ENCODE measurements around the gene CYFIP2.
A peak's percentile ranks its signal among the peaks of the same experiment; 100 is the strongest.

Gene CYFIP2

DNA sequence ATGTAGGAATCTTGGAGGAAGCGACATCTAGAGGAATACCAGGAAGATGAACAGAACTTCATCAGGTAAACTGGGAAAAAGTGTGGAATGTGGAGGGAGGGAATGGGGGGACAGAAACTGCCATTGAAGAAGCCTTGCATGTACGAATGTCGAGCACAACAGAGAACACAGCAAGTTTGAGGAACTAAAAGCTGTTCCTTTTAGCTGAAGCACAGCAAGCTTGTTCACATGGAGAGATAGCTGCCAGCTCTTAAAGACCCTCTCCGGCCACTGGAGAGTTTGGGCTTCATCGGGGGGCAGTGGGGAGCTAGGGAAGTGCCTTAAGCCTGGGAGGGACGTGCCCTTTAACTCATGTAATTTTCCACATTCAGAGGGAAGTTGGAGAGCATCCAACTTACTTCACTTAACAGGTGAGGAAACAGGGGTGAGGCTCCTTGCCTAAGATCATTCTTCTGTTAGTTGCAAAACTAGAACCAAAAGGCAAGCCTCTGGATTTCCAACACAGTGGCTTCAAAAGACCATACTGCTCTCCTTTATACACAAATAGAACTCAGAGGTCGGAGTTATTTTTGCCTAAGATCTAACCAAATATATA lies 2.3 kb upstream of the CYFIP2 start:
- H3K4me2 ChIP-seq = no peak overlapping the region
- H3K36me3 ChIP-seq (ENCODE audit: insufficient read depth) = no peaks in the 10 kb centered on the region
- no peak overlapping the region for H2AFZ ChIP-seq (ENCODE audit: low read depth)
- no peak overlapping the region for H3K4me3 ChIP-seq (IDR thresholded peaks at IDR 0.05; ENCODE audit: insufficient read depth, low read depth, low read length)
- H3K27ac ChIP-seq = no peak overlapping the region
- H3K27me3 ChIP-seq (ENCODE audit: insufficient read depth, low read depth) = no peaks in the 10 kb centered on the region
- peaks cover 23% of the 10 kb centered on the region for H3K4me1 ChIP-seq (ENCODE audit: low read depth, poor library complexity, severe bottlenecking)
- H3K79me2 ChIP-seq (ENCODE audit: insufficient read depth, low read depth) = 0 out of 2 replicates have a peak, but pooled peaks cover 19% of the 10 kb centered on the region
- no peaks in the 10 kb centered on the region for H4K20me1 ChIP-seq (ENCODE audit: insufficient read depth)
- H3K9ac ChIP-seq = no peak overlapping the region
- TF ChIP-seq, protein P1, sequence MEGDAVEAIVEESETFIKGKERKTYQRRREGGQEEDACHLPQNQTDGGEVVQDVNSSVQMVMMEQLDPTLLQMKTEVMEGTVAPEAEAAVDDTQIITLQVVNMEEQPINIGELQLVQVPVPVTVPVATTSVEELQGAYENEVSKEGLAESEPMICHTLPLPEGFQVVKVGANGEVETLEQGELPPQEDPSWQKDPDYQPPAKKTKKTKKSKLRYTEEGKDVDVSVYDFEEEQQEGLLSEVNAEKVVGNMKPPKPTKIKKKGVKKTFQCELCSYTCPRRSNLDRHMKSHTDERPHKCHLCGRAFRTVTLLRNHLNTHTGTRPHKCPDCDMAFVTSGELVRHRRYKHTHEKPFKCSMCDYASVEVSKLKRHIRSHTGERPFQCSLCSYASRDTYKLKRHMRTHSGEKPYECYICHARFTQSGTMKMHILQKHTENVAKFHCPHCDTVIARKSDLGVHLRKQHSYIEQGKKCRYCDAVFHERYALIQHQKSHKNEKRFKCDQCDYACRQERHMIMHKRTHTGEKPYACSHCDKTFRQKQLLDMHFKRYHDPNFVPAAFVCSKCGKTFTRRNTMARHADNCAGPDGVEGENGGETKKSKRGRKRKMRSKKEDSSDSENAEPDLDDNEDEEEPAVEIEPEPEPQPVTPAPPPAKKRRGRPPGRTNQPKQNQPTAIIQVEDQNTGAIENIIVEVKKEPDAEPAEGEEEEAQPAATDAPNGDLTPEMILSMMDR (conservative IDR thresholded peaks at IDR 0.05; ENCODE audit: low read depth, low read length) = no peak

DNA sequence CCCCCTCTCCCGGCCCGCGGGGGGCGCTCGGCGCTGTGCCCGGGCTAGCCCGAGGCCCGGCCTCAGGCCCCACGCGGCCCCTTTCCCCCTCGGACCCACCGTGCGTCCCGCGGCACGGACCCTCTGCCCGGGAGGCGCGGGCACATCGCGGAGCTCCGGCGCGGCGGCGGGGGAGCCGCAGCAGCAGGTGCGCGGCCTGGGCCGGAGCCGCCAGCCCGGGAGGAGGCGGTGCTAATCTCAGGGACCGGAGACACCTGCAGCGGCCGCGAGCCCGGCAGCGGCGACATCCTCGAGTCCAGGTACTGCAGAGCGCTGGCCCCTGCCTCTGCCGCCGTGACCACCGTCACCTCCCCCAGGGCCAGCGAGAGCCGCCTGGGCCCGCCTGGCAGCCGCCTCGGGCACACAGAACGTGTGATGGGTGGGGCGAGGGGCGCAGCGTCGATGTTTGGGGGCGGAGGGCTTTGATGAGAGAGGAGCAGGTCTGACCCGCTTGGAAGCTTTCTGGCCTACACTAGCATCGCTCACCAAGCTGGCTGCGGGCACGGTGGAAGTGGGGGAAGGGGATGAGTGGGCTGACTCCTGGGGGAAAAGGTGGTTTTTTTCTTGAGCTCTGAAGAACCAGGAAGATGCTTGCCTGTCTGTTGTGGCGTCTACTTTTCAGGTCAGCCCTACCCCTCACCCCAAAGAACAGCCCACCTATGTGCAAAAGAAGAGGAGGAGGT lies 524 bp downstream of the CYFIP2 start:
- Histone ChIP-seq H3K27ac (0 out of 2 replicates have a peak overlapping the region, but pooled peaks have one; percentile 30), H2AFZ (ENCODE audit: low read depth) (peak overlapping the region; percentile 34), H3K4me3 (IDR thresholded peaks at IDR 0.05; ENCODE audit: insufficient read depth, low read depth, low read length) (no peak overlapping the region), H4K20me1 (ENCODE audit: insufficient read depth) (no peaks in the 10 kb centered on the region), H3K4me1 (ENCODE audit: low read depth, poor library complexity, severe bottlenecking) (peaks cover 52% of the 10 kb centered on the region), H3K4me2 (peak overlapping the region; percentile 57; the same call in 1 of the 2 replicates), H3K9ac (peak overlapping the region; percentile 60; the same call in 1 of the 2 replicates), H3K36me3 (ENCODE audit: insufficient read depth) (no peaks in the 10 kb centered on the region), H3K79me2 (ENCODE audit: insufficient read depth, low read depth) (peaks cover 42% of the 10 kb centered on the region), H3K27me3 (ENCODE audit: insufficient read depth, low read depth) (no peaks in the 10 kb centered on the region)
- TF ChIP-seq, protein P1 (conservative IDR thresholded peaks at IDR 0.05; ENCODE audit: low read depth, low read length) = no peak

DNA sequence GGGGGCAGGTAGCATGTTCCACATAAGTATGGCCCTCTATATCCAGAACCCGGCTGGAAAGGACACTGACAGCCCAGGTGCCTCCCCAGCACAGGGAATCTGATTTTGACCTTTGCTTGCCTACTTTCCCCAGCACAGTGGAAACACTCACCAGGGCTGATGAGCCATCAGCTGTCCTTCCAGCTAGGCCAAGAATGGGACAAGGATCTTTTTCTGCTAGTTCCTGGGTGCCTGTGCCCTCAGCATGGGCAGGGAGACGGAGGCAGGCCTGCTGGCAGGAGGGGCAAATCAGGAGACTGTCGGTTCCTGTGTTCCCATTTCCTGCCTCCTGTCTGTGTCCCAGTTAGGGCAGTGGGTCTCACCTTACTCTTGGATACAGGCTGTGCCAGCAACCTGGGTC lies 1.1 kb downstream of the CYFIP2 start:
- no peak overlapping the region for H3K4me3 ChIP-seq (IDR thresholded peaks at IDR 0.05; ENCODE audit: insufficient read depth, low read depth, low read length)
- no peaks in the 10 kb centered on the region for H4K20me1 ChIP-seq (ENCODE audit: insufficient read depth)
- no peaks in the 10 kb centered on the region for H3K36me3 ChIP-seq (ENCODE audit: insufficient read depth)
- peak overlapping the region; percentile 57; the same call in 1 of the 2 replicates for H3K4me2 ChIP-seq
- TF ChIP-seq, protein P1 (conservative IDR thresholded peaks at IDR 0.05; ENCODE audit: low read depth, low read length) = no peak
- no peak overlapping the region for H2AFZ ChIP-seq (ENCODE audit: low read depth)
- peaks cover 55% of the 10 kb centered on the region for H3K4me1 ChIP-seq (ENCODE audit: low read depth, poor library complexity, severe bottlenecking)
- H3K27me3 ChIP-seq (ENCODE audit: insufficient read depth, low read depth) = no peaks in the 10 kb centered on the region
- H3K9ac ChIP-seq = peak overlapping the region; percentile 60; the same call in 1 of the 2 replicates
- no peak overlapping the region for H3K27ac ChIP-seq
- H3K79me2 ChIP-seq (ENCODE audit: insufficient read depth, low read depth) = peaks cover 42% of the 10 kb centered on the region

DNA sequence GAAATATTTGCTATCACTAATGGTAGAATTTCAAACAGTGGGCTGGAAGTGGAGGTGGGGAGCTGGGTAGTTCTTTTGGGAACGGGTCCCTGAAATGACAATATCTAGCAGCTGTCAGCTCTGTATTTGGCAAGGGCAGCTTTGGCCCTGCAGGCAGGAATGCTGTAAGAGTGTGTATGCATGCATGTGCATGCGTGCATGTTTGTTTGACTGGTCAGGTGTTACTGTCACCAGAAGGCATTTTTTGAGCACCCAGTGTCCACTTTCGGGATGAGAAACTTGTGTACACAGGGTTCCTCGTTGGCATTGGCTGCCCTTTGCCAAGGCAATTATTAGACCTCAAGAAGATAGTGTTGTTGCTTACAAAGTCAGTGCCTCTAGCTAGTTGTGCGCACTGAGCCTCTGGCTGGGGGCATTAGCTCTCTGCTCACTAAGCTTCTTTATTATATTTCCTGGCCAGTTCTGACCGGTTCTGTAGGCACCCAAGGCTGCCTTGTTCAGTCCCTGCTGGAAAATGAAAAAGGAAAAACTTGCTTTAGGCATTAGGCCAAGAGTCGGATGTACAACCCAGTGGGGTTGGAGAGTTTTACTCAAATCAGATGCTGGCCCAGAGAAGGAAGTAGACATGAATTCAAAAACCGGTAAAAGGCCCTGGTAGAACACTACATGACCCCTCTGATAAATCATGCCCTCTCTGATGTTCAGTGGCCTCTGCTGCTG lies 2.0 kb downstream of the CYFIP2 start:
- H3K4me3 ChIP-seq (IDR thresholded peaks at IDR 0.05; ENCODE audit: insufficient read depth, low read depth, low read length) = no peak overlapping the region
- no peak overlapping the region for H3K27ac ChIP-seq
- H3K9ac ChIP-seq = no peak overlapping the region
- H3K79me2 ChIP-seq (ENCODE audit: insufficient read depth, low read depth) = peaks cover 43% of the 10 kb centered on the region
- H3K4me2 ChIP-seq = peak overlapping the region; percentile 57
- H2AFZ ChIP-seq (ENCODE audit: low read depth) = no peak overlapping the region
- peaks cover 64% of the 10 kb centered on the region for H3K4me1 ChIP-seq (ENCODE audit: low read depth, poor library complexity, severe bottlenecking)
- no peaks in the 10 kb centered on the region for H3K36me3 ChIP-seq (ENCODE audit: insufficient read depth)
- TF ChIP-seq, protein P1 (conservative IDR thresholded peaks at IDR 0.05; ENCODE audit: low read depth, low read length) = no peak
- no peaks in the 10 kb centered on the region for H4K20me1 ChIP-seq (ENCODE audit: insufficient read depth)
- no peaks in the 10 kb centered on the region for H3K27me3 ChIP-seq (ENCODE audit: insufficient read depth, low read depth)
